Thymus (tissue), 11 donors: ENCODE data around the gene B4GALT6. TPM values are rescaled to one million over a fixed set of nuclear protein-coding genes. Genes with fewer than 3 reads are reported as not detected.

Experiments
- DNase-seq, 9 donors: peaks; one replicate each; pipeline ENCODE4 v3.0.0-alpha.2; 2013; ENCODE audit warnings: low spot score in 9 of 9, low read depth in 6 of 9, missing footprints in 1 of 9
- H3K27ac ChIP-seq, 2 donors: one replicate each; pipeline ENCODE4 v1.5.1; 2013; ENCODE audit warnings: control low read depth in 1 of 2, low read depth in 1 of 2, low read length in 1 of 2, mild to moderate bottlenecking in 1 of 2, moderate library complexity in 1 of 2
- H3K27me3 ChIP-seq, 2 donors: one replicate each; pipeline ENCODE4 v1.5.1; 2013; ENCODE audit warnings: low read length in 1 of 2; ENCODE audit not compliant: control insufficient read depth in 2 of 2, insufficient read depth in 1 of 2
- H3K36me3 ChIP-seq, 2 donors: one replicate each; pipeline ENCODE4 v1.5.1; 2013; ENCODE audit warnings: low read length in 1 of 2, mild to moderate bottlenecking in 1 of 2, moderate library complexity in 1 of 2; ENCODE audit not compliant: control insufficient read depth in 2 of 2, insufficient read depth in 2 of 2
- H3K4me1 ChIP-seq, 2 donors: one replicate each; pipeline ENCODE4 v1.5.1; 2013; ENCODE audit warnings: low read length in 2 of 2; ENCODE audit not compliant: control insufficient read depth in 2 of 2, insufficient read depth in 2 of 2
- H3K4me3 ChIP-seq, 2 donors: one replicate each; pipeline ENCODE4 v1.5.1; 2013; ENCODE audit warnings: low read length in 2 of 2, control low read depth in 1 of 2, mild to moderate bottlenecking in 1 of 2
- H3K9me3 ChIP-seq, 2 donors: one replicate each; pipeline ENCODE4 v1.5.1; 2013; ENCODE audit warnings: low read length in 1 of 2, mild to moderate bottlenecking in 1 of 2; ENCODE audit not compliant: control insufficient read depth in 2 of 2, insufficient read depth in 1 of 2
- WGBS: extraction: QIAGEN DNeasy Blood & Tissue Kit; methylation state at CpG from one replicate; pipeline ENCODE4 v1.1.7; 2013; 5-methylcytosine and 5-hydroxymethylcytosine counted together
- polyA plus RNA-seq: library from polyadenylated mRNA; stranded (reverse); fragments of 200-250 nt; gene quantifications from one replicate; pipeline ENCODE4 v1.2.3, GENCODE V29; 2013
- total RNA-seq: library from RNA; stranded (reverse); fragments of 120-200 nt; gene quantifications from one replicate; pipeline ENCODE4 v1.2.4, GENCODE V29; 2013
- donor health status: healthy.

Gene B4GALT6
- total and polyA plus RNA-seq, 2 donors, result 6.6 to 9.5 TPM

- 12% methylated on average over 5 of the region's 5 CpGs for WGBS
- Histone ChIP-seq H3K27ac (no peak overlapping the region), H3K9me3 (no peaks in the 10 kb centered on the region), H3K4me1 (peaks cover 4 to 8% of the 10 kb centered on the region in 2 donors), H3K27me3 (peaks cover 0 to 3% of the 10 kb centered on the region in 2 donors), H3K4me3 (no peak overlapping the region), H3K36me3 (no peaks in the 10 kb centered on the region)
- no peak for DNase-seq
Observed at GRCh38 chr18:31683106-31683505, 1.3 kb downstream of the B4GALT6 start.

- H3K4me1 ChIP-seq, result peaks cover 2 to 10% of the 10 kb centered on the region in 2 donors
- no peak overlapping the region for H3K4me3 ChIP-seq
- peaks cover 0 to 3% of the 10 kb centered on the region in 2 donors for H3K27me3 ChIP-seq
- WGBS, result 97% methylated on average over 2 of the region's 2 CpGs
- H3K27ac ChIP-seq, result no peak overlapping the region
- H3K9me3 ChIP-seq, result no peaks in the 10 kb centered on the region
- H3K36me3 ChIP-seq, result no peaks in the 10 kb centered on the region
- peak in 1 of 9 donors; percentile 40 for DNase-seq
Observed at GRCh38 chr18:31680831-31681568, 3.4 kb downstream of the B4GALT6 start.

GRCh38 chr18:31680433-31680811, 4.0 kb downstream of the B4GALT6 start:
- Histone ChIP-seq H3K4me1 (peaks cover 0 to 5% of the 10 kb centered on the region in 2 donors), H3K27me3 (peaks cover 0 to 3% of the 10 kb centered on the region in 2 donors), H3K27ac (no peak overlapping the region), H3K9me3 (no peaks in the 10 kb centered on the region), H3K4me3 (no peak overlapping the region), H3K36me3 (no peaks in the 10 kb centered on the region)
- 91% methylated on average over 1 of the region's 1 CpG for WGBS
- no peak for DNase-seq

DNA sequence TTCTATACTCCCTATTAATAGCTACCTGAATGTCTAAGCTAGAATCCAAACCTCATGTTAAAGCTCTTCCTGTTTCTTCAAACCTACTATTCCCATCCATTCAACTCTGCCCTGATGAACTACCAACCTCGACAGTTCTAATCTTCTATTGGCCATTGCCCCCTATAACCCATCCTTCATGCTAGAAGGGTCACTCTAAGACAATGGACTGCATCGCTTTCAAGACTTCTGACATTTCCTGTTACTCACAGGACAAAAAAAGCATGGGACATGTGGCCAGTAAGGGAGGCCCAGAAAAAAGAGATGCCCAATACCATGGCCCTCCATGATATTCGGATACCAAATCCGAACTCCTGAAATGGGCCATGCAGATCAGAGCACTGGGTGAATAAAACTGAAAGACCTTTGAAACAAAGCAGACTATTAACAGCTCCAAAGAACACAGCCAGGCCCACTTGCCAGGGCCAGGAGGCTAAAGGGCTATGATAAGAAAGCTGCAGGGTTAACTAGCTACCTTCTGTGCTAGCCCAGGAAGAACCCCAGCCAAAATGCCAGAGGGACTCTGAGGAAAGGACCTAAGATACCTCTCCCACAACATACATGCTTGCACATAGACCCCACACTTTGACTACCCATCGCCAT, 4.5 kb downstream of the B4GALT6 start:
- H3K4me1 ChIP-seq, result peaks cover 0 to 5% of the 10 kb centered on the region in 2 donors
- 97% methylated on average over 5 of the region's 5 CpGs for WGBS

GRCh38 chr18:31679133-31679742, 5.1 kb downstream of the B4GALT6 start:
- 83% methylated on average over 3 of the region's 3 CpGs for WGBS
- Histone ChIP-seq H3K36me3 (no peaks in the 10 kb centered on the region), H3K9me3 (no peaks in the 10 kb centered on the region), H3K27ac (no peak overlapping the region), H3K4me3 (no peak overlapping the region), H3K4me1 (peaks cover 0 to 5% of the 10 kb centered on the region in 2 donors), H3K27me3 (peaks cover 0 to 2% of the 10 kb centered on the region in 2 donors)
- no peak for DNase-seq

More for the DNA sequence above, 4.5 kb downstream of the B4GALT6 start:
- Histone ChIP-seq H3K27ac (no peak overlapping the region), H3K27me3 (peaks cover 0 to 3% of the 10 kb centered on the region in 2 donors), H3K4me3 (no peak overlapping the region), H3K9me3 (no peaks in the 10 kb centered on the region), H3K36me3 (no peaks in the 10 kb centered on the region)
- no peak for DNase-seq

DNA sequence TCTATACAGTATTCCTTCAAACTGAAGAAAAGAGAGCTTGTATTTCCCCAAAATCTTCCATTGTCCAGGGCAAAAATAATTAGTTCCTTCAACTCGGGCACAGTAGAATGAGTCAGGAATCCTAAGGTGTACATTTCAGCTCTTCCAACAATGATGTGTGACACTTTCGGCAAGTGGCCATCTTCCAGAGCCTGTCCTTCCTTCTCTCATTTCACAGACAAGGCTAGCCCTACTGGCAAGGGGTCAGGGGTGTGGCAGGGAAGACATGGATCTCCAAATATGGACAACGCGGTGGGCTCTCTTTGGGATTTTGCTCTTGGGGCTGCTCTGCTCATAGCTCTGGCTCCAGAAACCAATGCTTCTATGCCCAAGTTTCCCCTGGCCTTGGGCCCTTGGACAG, 6.0 kb downstream of the B4GALT6 start:
- H3K4me3 ChIP-seq, result no peak overlapping the region
- no peaks in the 10 kb centered on the region for H3K36me3 ChIP-seq
- no peak for DNase-seq
- peaks cover 3 to 5% of the 10 kb centered on the region in 2 donors for H3K4me1 ChIP-seq
- H3K9me3 ChIP-seq, result no peaks in the 10 kb centered on the region
- no peaks in the 10 kb centered on the region for H3K27me3 ChIP-seq
- 93% methylated on average over 4 of the region's 4 CpGs for whole genome bisulfite sequencing
- no peak overlapping the region for H3K27ac ChIP-seq

DNA sequence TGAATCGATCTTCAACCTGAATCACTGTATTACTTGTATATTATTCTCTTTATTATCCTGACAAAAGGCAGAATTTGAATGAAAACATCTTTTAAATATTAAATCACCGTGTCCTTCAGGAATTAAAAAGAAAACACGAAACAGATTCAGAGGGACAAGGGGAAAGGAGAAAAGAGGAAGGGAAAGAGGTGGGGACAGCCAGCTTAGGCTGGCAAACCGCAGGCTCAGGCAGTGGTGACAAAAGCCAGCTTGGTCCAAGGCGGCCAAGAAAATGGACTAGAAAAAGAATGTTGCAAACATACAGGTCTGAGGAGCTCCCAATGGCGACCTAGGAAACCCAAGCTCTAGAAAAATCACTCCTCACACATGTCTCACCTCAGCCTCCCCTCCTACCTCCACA, 6.8 kb downstream of the B4GALT6 start:
- no peak overlapping the region for H3K27ac ChIP-seq
- 33% methylated on average over 6 of the region's 6 CpGs for WGBS

DNA sequence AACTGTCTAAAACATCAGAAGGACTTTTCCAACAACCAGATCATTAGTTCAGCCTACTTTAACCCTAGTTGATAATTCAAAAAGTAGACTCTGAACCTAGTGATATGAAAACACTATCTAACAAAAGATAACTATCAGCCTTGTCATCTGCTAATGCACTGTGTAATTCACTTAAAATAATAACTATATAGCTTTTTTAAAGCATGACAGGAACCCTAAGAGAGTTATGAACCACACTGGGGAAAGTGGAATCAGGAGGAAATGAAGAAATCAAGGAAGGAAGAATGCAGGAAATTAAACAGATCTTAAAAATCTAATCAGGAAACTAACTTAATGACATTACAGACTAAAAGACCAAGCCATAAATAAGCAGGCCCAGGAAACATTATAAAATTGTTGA, 9.0 kb downstream of the B4GALT6 start:
- no peaks in the 10 kb centered on the region for H3K36me3 ChIP-seq
- H3K4me3 ChIP-seq, result no peak overlapping the region
- no peaks in the 10 kb centered on the region for H3K27me3 ChIP-seq

More for the DNA sequence above, 6.8 kb downstream of the B4GALT6 start:
- DNase-seq, result no peak
- H3K9me3 ChIP-seq, result no peaks in the 10 kb centered on the region
- no peaks in the 10 kb centered on the region for H3K27me3 ChIP-seq
- H3K36me3 ChIP-seq, result no peaks in the 10 kb centered on the region
- no peak overlapping the region for H3K4me3 ChIP-seq
- peaks cover 3 to 5% of the 10 kb centered on the region in 2 donors for H3K4me1 ChIP-seq

DNA sequence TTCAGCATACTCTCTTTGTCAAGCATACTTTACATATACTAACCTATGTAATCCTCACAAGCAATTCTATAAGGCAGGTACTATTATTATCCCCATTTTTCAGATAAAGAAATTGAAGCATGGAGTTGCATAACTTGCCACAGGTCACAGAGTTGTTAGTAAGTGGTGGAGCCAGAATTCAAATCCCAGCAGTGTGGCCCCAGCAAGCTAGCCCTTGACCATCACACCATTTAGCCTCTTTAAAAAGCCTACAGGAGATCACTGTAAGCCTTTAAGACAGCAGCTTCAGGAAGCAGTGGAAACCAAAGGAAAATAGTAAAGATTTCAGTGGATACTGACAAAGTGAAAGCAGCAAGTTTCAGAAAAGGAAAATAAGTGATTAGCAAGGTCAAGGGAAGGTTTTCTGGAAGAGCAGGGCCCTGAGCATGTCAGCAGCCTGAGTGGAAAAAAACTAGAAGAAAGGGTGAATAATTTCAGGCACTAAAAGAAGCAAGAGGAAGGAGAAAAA, 11.7 kb downstream of the B4GALT6 start:
- Histone ChIP-seq H3K27ac (no peak overlapping the region), H3K36me3 (no peaks in the 10 kb centered on the region), H3K4me1 (peaks cover 1 to 3% of the 10 kb centered on the region in 2 donors), H3K27me3 (no peaks in the 10 kb centered on the region), H3K4me3 (no peak overlapping the region), H3K9me3 (no peaks in the 10 kb centered on the region)
- DNase-seq, result no peak

More for the DNA sequence above, 9.0 kb downstream of the B4GALT6 start:
- DNase-seq, result no peak
- Histone ChIP-seq H3K9me3 (no peaks in the 10 kb centered on the region), H3K4me1 (peaks cover 3 to 5% of the 10 kb centered on the region in 2 donors), H3K27ac (no peak overlapping the region)
